Stimulated activated CD8-positive, alpha-beta memory T cell treated with anti-CD3 and anti-CD28 coated beads, Interleukin-7, amount 100 ng/mL, for 1 hour (primary cell): ENCODE measurements around the gene YKT6.

Experiments used
- DNase-seq, 2 donors: peaks; one replicate each; pipeline ENCODE4 v3.0.0-alpha.2; 2020; ENCODE audit warnings: low read depth in 2 of 2

Gene YKT6

GRCh38 chr7:44232901-44233715 is 32.3 kb downstream of the YKT6 start:
- no peak for DNase-seq

DNA sequence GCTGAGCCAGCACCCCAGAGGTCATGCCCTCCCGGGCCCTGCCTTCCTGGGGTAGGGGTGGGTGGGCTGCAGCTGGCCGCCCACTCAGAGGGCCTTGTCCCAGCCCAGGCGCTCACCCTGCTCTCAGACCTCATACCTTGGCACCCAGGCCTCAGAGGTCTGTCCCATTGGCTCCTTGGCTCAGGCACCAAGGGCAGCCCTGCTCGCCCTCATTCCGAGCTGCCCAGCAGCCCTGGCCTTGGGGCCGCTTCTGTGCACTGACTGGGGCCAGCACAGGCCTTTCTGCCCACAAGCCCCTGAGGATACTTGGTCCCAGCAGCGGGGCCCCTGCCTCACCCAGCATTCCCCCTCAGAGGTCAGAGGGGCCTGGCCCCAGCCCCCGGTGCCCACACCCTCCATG is 34.3 kb downstream of the YKT6 start:
- no peak for DNase-seq

- DNase-seq = no peak
Measured at GRCh38 chr7:44235582-44236332, 35.0 kb downstream of the YKT6 start.

- DNase-seq = no peak
Measured at GRCh38 chr7:44236333-44236728, 35.6 kb downstream of the YKT6 start.

DNA sequence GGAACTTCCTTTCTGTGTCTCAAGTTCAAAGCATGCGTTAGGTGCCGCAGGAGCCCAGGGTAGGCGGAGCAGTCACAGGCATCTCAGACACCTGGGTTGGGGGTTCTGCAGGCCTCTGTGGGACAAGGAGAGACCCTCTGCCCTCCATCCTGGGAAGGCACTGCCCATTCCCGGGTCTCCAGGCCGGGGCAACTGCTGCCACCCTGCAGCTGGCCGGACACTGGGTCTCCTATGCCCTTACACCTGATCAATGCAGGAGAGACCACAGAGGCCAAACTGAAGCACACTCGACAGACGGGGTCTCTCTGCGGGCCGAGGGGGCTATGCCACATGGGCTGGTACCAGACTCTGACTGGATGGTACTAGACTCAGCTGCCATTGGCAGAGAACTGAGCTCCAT is 36.9 kb downstream of the YKT6 start:
- DNase-seq = no peak

DNA sequence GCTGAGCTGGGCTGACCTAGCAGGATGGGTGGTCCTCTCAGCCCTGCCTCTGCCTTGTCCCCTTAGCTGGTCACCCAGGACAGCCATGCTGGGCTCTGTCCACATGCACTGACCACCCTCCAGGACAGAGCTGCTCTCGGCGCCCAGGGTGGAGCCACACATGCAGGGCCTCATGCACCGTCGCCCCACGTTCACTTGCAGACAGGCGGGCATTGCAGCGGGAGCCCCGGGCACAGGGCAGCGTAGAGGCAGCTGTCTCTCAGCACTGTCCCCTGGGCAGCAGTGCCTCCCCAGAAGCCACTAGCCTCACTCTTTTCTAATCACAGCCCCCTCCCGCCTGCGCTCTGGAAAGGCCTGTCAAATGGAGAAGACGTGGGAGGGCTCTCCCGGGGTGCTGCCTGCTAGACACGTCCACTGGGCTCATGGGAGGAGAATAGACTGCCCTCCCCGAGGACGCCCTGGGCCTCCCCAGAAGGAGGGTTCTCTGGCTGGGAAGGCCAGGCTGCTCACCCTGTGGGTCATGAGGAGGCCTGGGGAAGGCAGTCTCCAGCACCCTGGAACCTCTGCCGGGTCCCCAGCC is 37.4 kb downstream of the YKT6 start:
- no peak for DNase-seq

- DNase-seq = no peak
Measured at GRCh38 chr7:44239361-44239760, 38.6 kb downstream of the YKT6 start.

GRCh38 chr7:44240376-44240775 is 39.6 kb downstream of the YKT6 start:
- DNase-seq = no peak

GRCh38 chr7:44240983-44241510 is 40.3 kb downstream of the YKT6 start:
- peak; percentile 12 to 21 for DNase-seq

DNA sequence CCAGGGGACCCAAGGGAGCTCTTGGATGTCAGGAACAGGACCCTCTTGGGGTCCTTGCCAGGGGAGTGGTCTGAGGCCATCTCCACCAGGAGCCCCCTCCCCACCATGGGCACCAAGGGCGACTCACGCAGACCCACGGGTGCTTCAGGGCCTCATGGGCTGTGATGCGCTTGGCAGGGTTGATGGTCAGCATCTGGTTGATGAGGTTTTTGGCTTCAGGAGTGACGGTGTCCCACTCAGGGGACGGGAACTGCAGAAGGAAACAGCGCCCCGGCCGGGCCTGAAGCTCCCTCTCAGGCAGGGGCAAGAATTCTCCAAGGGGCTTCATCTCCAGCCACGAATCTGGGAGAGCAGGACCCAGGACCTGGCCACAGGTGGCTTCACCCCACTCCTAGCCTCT is 41.3 kb downstream of the YKT6 start:
- DNase-seq = no peak

DNA sequence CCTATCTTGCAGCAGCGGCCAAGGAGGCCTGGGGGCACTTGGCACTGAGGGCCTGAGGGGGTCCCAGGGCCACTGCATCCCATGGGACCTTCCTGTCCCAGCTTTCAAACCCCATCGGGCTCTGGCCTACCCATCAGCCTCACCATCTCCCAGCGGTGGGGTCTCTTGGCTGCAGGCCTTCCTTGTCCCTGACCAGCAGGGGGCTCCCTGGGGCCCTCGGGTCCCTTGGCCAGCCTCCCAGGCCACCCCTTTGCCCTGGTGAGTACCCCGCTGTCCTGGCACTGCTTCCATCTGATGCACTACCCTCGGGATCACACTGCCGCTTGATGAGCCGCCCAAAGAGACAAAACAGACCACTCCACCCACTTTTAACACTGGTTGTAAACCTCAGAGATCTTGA is 43.5 kb downstream of the YKT6 start:
- no peak for DNase-seq

- no peak for DNase-seq
Measured at GRCh38 chr7:44246396-44247113, 45.8 kb downstream of the YKT6 start.

- no peak for DNase-seq
Measured at GRCh38 chr7:44247868-44248651, 47.3 kb downstream of the YKT6 start.

- no peak for DNase-seq
Measured at GRCh38 chr7:44249639-44250234, 49.0 kb downstream of the YKT6 start.

GRCh38 chr7:44251269-44251668 is 50.5 kb downstream of the YKT6 start:
- DNase-seq = no peak

DNA sequence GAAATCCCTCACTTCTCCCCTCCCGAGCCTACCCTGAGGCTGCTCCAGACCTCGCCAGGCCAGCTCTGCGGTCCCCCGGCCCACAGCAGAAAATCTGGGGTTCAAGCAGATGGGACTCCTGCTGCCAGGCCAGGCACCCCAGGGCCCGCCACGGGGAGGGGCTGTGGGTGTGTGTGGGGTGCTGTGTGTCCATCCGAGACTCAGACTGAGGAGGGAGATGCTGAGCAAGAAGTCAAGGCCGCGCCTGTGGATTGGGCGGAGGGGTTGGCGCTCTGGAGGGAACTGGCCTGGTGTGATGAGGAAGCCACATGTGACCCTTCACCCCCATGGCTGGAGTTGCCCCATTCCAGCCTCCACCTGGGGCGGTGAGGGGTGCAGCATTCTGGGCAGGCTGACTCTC is 51.1 kb downstream of the YKT6 start:
- no peak for DNase-seq

GRCh38 chr7:44256459-44256858 is 55.7 kb downstream of the YKT6 start:
- no peak for DNase-seq

- DNase-seq = no peak
Measured at GRCh38 chr7:44257213-44257612, 56.4 kb downstream of the YKT6 start.

GRCh38 chr7:44257618-44258422 is 57.0 kb downstream of the YKT6 start:
- DNase-seq = peak; percentile 30 to 36

DNA sequence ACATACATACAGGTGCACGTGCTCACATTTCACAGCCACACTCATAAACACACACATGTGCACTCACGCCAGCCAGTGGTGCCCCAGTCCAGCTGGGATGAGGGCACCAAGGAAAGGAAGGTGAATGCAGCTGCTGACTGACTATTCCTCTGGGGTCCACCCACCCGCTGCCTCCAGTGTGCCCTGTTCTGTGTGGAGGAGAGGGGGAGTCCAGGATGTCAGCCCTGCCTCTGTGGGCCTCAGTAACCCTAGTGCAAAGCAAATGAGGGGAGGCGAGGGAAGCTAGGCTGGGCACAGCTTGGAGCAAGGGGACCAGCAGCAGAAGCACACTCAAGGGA is 57.6 kb downstream of the YKT6 start:
- no peak for DNase-seq
